Measurements from ENCODE around the gene DDX17. TPM values are rescaled to one million over a fixed set of nuclear protein-coding genes. Genes with fewer than 3 reads are reported as not detected.

Gene DDX17
- total and polyA plus RNA-seq, 2 of the 4 experiments (the other 2 are of a cell fraction) = 240 to 371 TPM

- H3K4me2 ChIP-seq (ENCODE audit: low read depth, low read length) = no peak overlapping the region
- intact Hi-C loops (cut with micrococcal nuclease) = no loop called here
Observed at GRCh38 chr22:38489561-38490145, 16.5 kb downstream of the DDX17 start.

More at GRCh38 chr22:38489561-38490145, 16.5 kb downstream of the DDX17 start:
- ChIA-PET POLR2A (ENCODE audit: unreplicated experiment) (no interaction called here), CTCF (interaction anchor here (0.6 to 1.5 kb wide), 2 partner anchors 192 to 420 kb away, joined by 3 to 4 read pairs; partner anchors contain the start of gene TOMM22)
- Histone ChIP-seq H3K9me1 (ENCODE audit: insufficient read depth, low read length) (peaks cover 23% of the 10 kb centered on the region), H2AFZ (replicated peaks; ENCODE audit: low read length, poor library complexity) (no peak overlapping the region), H3K27ac (ENCODE audit: insufficient read depth, low read length) (no peak overlapping the region), H3K56ac (ENCODE audit: extremely low read depth, insufficient read depth, low read length) (no peak overlapping the region), H3K79me1 (ENCODE audit: low read depth in 1 of 2, low read length in 2 of 2) (peaks cover 44 to 78% of the 10 kb centered on the region in 2 experiments), H2AK9ac (replicated peaks; ENCODE audit: low read depth, low read length, poor library complexity) (no peak overlapping the region), H3K9me3 (ENCODE audit: control insufficient read depth, insufficient read depth, low read length) (no peaks in the 10 kb centered on the region), H3K36me3 (ENCODE audit: control insufficient read depth, insufficient read depth, low read length) (peaks cover 70% of the 10 kb centered on the region), H3K4ac (ENCODE audit: low read depth, low read length) (no peak overlapping the region), H4K20me1 (ENCODE audit: insufficient read depth, low read length) (peaks cover 91% of the 10 kb centered on the region), H3K9ac (ENCODE audit: low read depth, low read length) (no peak overlapping the region), H2BK120ac (ENCODE audit: low read depth, low read length) (no peak overlapping the region), H3K18ac (ENCODE audit: low read depth, low read length) (no peak overlapping the region), H2BK5ac (ENCODE audit: low read depth, low read length, poor library complexity, severe bottlenecking) (no peak overlapping the region), H3K4me3 (ENCODE audit: insufficient read depth, low read depth, low read length) (no peak overlapping the region), H3K27me3 (ENCODE audit: control insufficient read depth, insufficient read depth, low read length) (no peaks in the 10 kb centered on the region), H3K14ac (replicated peaks; ENCODE audit: low read depth, low read length) (no peak overlapping the region), H2BK20ac (ENCODE audit: low read depth, low read length) (no peak overlapping the region), H4K5ac (ENCODE audit: low read depth, low read length) (no peak overlapping the region; the same call in 1 of the 2 replicates), H2AK5ac (ENCODE audit: low read depth, low read length) (no peak overlapping the region), H3K23ac (ENCODE audit: low read depth, low read length) (no peak overlapping the region), H3K4me1 (ENCODE audit: control insufficient read depth, insufficient read depth, low read length) (peaks cover 26% of the 10 kb centered on the region), H4K8ac (ENCODE audit: low read depth in 2 of 2, low read length in 2 of 2) (no peak overlapping the region), H2BK15ac (ENCODE audit: low read depth, low read length) (no peak overlapping the region), H4K91ac (ENCODE audit: insufficient read depth, low read depth, low read length) (no peak overlapping the region)
- ATAC-seq (ENCODE audit: low read depth) (no peak), DNase-seq (no peak)
- in situ Hi-C loops (cut with MboI; ENCODE audit: low sequenced_read_pairs) = no loop called here
- dilution Hi-C loops (cut with HindIII; ENCODE audit: low sequenced_read_pairs, unreplicated experiment) = no loop called here
- no CpG with 5 or more reads among the region's 7 CpGs for WGBS, 2 experiments (ENCODE audit: extremely low coverage in 2 of 2, insufficient read length in 1 of 2)
- TF ChIP-seq ELK1 (IDR thresholded peaks at IDR 0.05; ENCODE audit: borderline replicate concordance, low read depth, low read length) (no peak), FOS (IDR thresholded peaks at IDR 0.05; ENCODE audit: low read depth, low read length) (no peak)
- BruUV-seq (replicated peaks) = TSS peak; percentile 5
